Measurements from ENCODE around the gene DAAM1.

DAAM1 gene

DNA sequence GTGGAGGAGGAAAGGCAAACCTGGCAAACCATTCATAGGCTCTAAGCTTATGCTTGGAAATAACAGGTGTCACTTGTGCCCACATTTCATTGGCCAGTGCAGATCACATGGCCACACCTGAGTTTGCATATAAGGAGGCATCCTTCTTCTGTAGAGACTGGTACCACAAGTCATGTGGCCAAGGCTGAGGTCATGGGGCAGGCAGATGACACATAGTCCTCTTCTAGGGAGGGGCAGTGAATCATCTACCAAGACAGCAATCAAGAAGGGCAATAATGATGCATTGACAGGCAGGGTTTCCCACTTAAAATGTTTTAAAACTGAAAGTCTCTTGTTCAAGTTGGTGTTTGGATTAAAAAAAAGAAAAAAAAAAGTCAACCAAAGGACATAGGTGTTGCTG is 77.3 kb downstream of the DAAM1 start:
- no peak overlapping the region for H3K4me3 ChIP-seq
- no peaks in the 10 kb centered on the region for H3K27me3 ChIP-seq
- no peaks in the 10 kb centered on the region for H3K9me3 ChIP-seq
- peaks cover 0 to 12% (median 0%) of the 10 kb centered on the region in 4 donors for H3K4me1 ChIP-seq
- no peak for DNase-seq
- peaks cover 4 to 23% (median 7%) of the 10 kb centered on the region in 3 donors for H3K36me3 ChIP-seq
- H3K27ac ChIP-seq = no peak overlapping the region
- intact Hi-C loops (cut with DNase I; ENCODE audit: low total_unique reads) = no loop called here
- TF ChIP-seq, protein P1, sequence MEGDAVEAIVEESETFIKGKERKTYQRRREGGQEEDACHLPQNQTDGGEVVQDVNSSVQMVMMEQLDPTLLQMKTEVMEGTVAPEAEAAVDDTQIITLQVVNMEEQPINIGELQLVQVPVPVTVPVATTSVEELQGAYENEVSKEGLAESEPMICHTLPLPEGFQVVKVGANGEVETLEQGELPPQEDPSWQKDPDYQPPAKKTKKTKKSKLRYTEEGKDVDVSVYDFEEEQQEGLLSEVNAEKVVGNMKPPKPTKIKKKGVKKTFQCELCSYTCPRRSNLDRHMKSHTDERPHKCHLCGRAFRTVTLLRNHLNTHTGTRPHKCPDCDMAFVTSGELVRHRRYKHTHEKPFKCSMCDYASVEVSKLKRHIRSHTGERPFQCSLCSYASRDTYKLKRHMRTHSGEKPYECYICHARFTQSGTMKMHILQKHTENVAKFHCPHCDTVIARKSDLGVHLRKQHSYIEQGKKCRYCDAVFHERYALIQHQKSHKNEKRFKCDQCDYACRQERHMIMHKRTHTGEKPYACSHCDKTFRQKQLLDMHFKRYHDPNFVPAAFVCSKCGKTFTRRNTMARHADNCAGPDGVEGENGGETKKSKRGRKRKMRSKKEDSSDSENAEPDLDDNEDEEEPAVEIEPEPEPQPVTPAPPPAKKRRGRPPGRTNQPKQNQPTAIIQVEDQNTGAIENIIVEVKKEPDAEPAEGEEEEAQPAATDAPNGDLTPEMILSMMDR (IDR thresholded peaks at IDR 0.05) = no peak

DNA sequence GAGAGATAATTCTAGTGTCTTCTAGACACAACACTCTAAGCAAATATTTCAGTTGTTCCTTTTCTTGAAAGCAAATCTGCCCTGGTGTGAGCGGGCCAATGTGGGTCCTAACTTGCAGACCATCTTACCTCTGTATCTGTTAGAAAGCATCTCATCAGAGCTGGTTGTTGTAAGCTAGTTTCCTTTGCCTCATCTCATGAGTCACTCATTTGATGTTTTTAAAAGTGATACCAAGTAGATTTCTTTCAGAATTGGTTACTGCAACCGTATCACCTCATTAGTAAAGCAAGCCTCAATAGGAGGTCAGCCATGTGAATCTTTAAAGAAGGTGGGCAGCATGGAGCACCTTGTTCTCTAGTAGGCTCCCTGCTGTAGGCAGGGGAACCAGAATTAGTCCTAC is 78.6 kb downstream of the DAAM1 start:
- intact Hi-C loops (cut with DNase I; ENCODE audit: low total_unique reads) = no loop called here
- H3K4me1 ChIP-seq = peaks cover 0 to 20% (median 5%) of the 10 kb centered on the region in 4 donors

DNA sequence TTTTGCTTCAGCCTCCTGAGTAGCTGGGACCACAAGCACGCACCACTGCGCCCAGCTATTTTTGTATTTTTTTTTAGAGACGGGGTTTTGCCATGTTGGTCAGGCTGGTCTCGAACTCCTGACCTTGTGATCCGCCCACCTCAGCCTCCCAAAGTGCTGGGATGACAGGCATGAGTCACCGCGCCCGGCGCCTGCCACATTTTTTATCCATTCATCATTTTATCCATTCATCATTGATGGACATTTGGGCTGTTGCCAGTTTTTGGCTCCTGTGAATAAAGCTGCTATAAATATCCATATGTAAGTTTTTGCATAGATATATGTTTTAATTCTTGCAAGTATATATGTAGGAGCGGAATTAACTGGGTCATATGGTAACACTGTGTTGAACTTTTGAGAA is 79.5 kb downstream of the DAAM1 start:
- TF ChIP-seq, protein P1 (IDR thresholded peaks at IDR 0.05) = no peak
- H3K4me1 ChIP-seq = peaks cover 0 to 30% (median 5%) of the 10 kb centered on the region in 4 donors
- H3K27ac ChIP-seq = no peak overlapping the region
- DNase-seq = no peak
- no peaks in the 10 kb centered on the region for H3K9me3 ChIP-seq
- H3K4me3 ChIP-seq = no peak overlapping the region
- peaks cover 4 to 23% (median 7%) of the 10 kb centered on the region in 3 donors for H3K36me3 ChIP-seq
- intact Hi-C loops (cut with DNase I; ENCODE audit: low total_unique reads) = no loop called here
- no peaks in the 10 kb centered on the region for H3K27me3 ChIP-seq

More for the DNA sequence above, 78.6 kb downstream of the DAAM1 start:
- H3K27ac ChIP-seq = no peak overlapping the region
- H3K36me3 ChIP-seq = peaks cover 4 to 23% (median 7%) of the 10 kb centered on the region in 3 donors
- H3K4me3 ChIP-seq = no peak overlapping the region
- DNase-seq = no peak
- no peaks in the 10 kb centered on the region for H3K9me3 ChIP-seq
- no peaks in the 10 kb centered on the region for H3K27me3 ChIP-seq
- TF ChIP-seq, protein P1 (IDR thresholded peaks at IDR 0.05) = no peak

DNA sequence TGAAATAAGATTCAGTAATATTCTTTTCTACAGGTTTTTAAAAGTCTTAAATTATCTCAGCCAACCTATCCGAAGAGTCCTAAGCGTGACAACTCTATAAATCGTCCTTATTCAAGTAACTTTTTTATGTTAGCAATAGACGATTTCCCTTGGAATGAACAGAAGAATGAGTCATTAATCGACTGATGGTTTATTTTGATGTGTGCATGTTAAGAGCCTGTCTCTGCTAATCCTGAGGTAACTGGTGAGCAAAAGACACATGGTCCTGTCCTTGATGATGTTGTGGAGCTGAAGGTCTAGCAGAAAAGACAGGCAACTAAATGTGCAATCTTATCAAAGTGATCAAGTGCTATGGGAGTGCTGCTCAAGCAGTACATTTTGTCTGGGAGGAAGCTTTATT is 80.4 kb downstream of the DAAM1 start:
- TF ChIP-seq, protein P1 (IDR thresholded peaks at IDR 0.05) = no peak
- intact Hi-C loops (cut with DNase I; ENCODE audit: low total_unique reads) = no loop called here
- no peak overlapping the region for H3K4me3 ChIP-seq
- no peak for DNase-seq
- H3K27ac ChIP-seq = no peak overlapping the region
- peaks cover 4 to 23% (median 7%) of the 10 kb centered on the region in 3 donors for H3K36me3 ChIP-seq
- no peaks in the 10 kb centered on the region for H3K9me3 ChIP-seq
- H3K27me3 ChIP-seq = no peaks in the 10 kb centered on the region
- peaks cover 0 to 36% (median 7%) of the 10 kb centered on the region in 4 donors for H3K4me1 ChIP-seq

DNA sequence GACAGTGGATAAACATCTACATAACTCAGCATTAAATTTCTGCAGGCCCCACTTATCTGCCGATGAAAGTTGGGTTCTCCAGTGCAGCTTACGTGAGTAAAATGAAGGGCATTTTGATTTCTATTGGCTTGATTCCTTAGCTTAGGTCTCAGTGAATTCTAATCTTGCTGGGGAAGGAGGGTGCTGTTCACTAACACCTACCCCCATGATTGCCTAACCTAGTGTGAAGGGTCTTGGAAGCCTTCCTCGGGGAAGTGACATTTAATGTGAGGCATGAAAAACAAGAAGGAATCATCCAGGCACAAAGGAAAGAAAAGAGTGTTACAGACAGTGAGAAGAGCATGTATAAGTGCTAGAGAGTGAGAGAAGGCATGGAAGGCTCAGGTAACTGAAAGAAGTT is 81.0 kb downstream of the DAAM1 start:
- no peak for DNase-seq
- H3K4me3 ChIP-seq = no peak overlapping the region
- H3K4me1 ChIP-seq = peaks cover 0 to 42% (median 13%) of the 10 kb centered on the region in 4 donors
- H3K36me3 ChIP-seq = peaks cover 4 to 20% (median 4%) of the 10 kb centered on the region in 3 donors
- H3K9me3 ChIP-seq = no peaks in the 10 kb centered on the region
- H3K27me3 ChIP-seq = no peaks in the 10 kb centered on the region
- intact Hi-C loops (cut with DNase I; ENCODE audit: low total_unique reads) = no loop called here
- H3K27ac ChIP-seq = peak overlapping the region in 1 of 2 donors; percentile 0
- TF ChIP-seq, protein P1 (IDR thresholded peaks at IDR 0.05) = no peak

DNA sequence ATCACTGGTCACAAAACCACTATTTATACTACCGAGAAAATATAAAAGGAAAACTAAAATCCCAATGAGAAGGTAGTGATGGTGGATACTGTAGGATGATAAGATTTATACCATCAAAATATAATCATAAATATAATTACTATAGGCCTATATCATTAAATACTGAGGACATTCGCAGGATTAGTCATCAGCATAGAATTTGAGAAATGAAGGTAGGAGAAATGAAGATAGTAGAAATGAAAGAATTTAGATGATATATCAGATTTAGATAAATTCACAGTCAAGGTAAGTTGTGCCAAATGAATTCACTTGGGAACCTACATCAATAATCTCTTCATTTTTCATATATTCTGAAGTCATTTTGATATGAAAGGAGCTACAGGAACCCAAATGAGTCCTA is 82.8 kb downstream of the DAAM1 start:
- intact Hi-C loops (cut with DNase I; ENCODE audit: low total_unique reads) = no loop called here

More for the DNA sequence above, 82.8 kb downstream of the DAAM1 start:
- DNase-seq = no peak
- TF ChIP-seq, protein P1 (IDR thresholded peaks at IDR 0.05) = no peak
- Histone ChIP-seq H3K9me3 (no peaks in the 10 kb centered on the region), H3K27ac (no peak overlapping the region), H3K4me3 (no peak overlapping the region), H3K4me1 (peaks cover 0 to 60% (median 25%) of the 10 kb centered on the region in 4 donors), H3K27me3 (no peaks in the 10 kb centered on the region), H3K36me3 (peaks cover 0 to 9% (median 4%) of the 10 kb centered on the region in 3 donors)

Data from tibial artery (tissue), 4 donors.